Activated naive CD4-positive, alpha-beta T cell treated with anti-CD3 and anti-CD28 coated beads, Interleukin-2, amount 50 U/mL, for 72 hours (primary cell): Measurements from ENCODE around the gene OXA1L. TPM values are rescaled to one million over a fixed set of nuclear protein-coding genes. Genes with fewer than 3 reads are reported as not detected.
"Not testable (repeated sequence)": the region's sequence is repeated elsewhere in the genome, so short reads cannot be mapped to it uniquely, and the experiment has no call there.

ENCODE experiments used
- ATAC-seq, 2 donors: fragments of 150-1000 bp; cut with Tn5 transposase; 2 replicates each; pipeline ENCODE4 v1.10.0; 2021; ENCODE audit warnings: mild to moderate bottlenecking in 2 of 2, moderate library complexity in 2 of 2
- DNase-seq, 2 donors: peaks; one replicate each; pipeline ENCODE4 v3.0.0; 2021 to 2022; ENCODE audit warnings: low spot score in 2 of 2
- H3K27ac Mint-ChIP-seq, 2 donors: one replicate each; pipeline ENCODE4 v1.8.0; 2022; ENCODE audit warnings: mild to moderate bottlenecking in 2 of 2, mixed read lengths in 2 of 2
- H3K36me3 Mint-ChIP-seq, 2 donors: one replicate each; pipeline ENCODE4 v1.8.0; 2022; ENCODE audit warnings: mixed read lengths in 2 of 2
- H3K9me3 Mint-ChIP-seq, 2 donors: one replicate each; pipeline ENCODE4 v1.8.0; 2022; ENCODE audit warnings: mixed read lengths in 2 of 2
- total RNA-seq, 2 donors: library from RNA; stranded (reverse); gene quantifications; one replicate each; pipeline ENCODE4 v1.2.3, GENCODE V29; 2022

The OXA1L gene
- total RNA-seq, 2 donors from 2014 or later, result 176 to 178 TPM

GRCh38 chr14:22781301-22781991, 15.0 kb downstream of the OXA1L start:
- DNase-seq, result no peak
- H3K36me3 Mint-ChIP-seq, result no peaks in the 10 kb centered on the region
- H3K9me3 Mint-ChIP-seq, result no peaks in the 10 kb centered on the region
- peak overlapping the region; percentile 66 to 82 for H3K27ac Mint-ChIP-seq
- no peak for ATAC-seq

- ATAC-seq, result no peak
- H3K36me3 Mint-ChIP-seq, result no peaks in the 10 kb centered on the region
- DNase-seq, result no peak
- no peak overlapping the region for H3K27ac Mint-ChIP-seq
- no peaks in the 10 kb centered on the region for H3K9me3 Mint-ChIP-seq
Observed at GRCh38 chr14:22786685-22787084, 20.2 kb downstream of the OXA1L start.

- Mint-ChIP-seq H3K27ac (no peak overlapping the region), H3K36me3 (no peaks in the 10 kb centered on the region), H3K9me3 (no peaks in the 10 kb centered on the region)
- ATAC-seq (peak in 1 of 2 donors; percentile 29), DNase-seq (no peak)
Observed at GRCh38 chr14:22791301-22791700, 24.8 kb downstream of the OXA1L start.

- no peaks in the 10 kb centered on the region for H3K9me3 Mint-ChIP-seq
- DNase-seq, result no peak
- ATAC-seq, result no peak
- no peak overlapping the region for H3K27ac Mint-ChIP-seq
- H3K36me3 Mint-ChIP-seq, result no peaks in the 10 kb centered on the region
Observed at GRCh38 chr14:22792158-22792557, 25.7 kb downstream of the OXA1L start.

GRCh38 chr14:22793550-22793949, 27.1 kb downstream of the OXA1L start:
- H3K9me3 Mint-ChIP-seq, DNase-seq, H3K36me3 Mint-ChIP-seq, H3K27ac Mint-ChIP-seq, ATAC-seq: not testable (repeated sequence)

GRCh38 chr14:22793976-22794375, 27.5 kb downstream of the OXA1L start:
- Mint-ChIP-seq H3K27ac (no peak overlapping the region), H3K36me3 (no peaks in the 10 kb centered on the region), H3K9me3 (no peaks in the 10 kb centered on the region)
- no peak for ATAC-seq
- DNase-seq, result no peak

GRCh38 chr14:22794551-22794951, 28.1 kb downstream of the OXA1L start:
- ATAC-seq (no peak), DNase-seq (no peak)
- H3K36me3 Mint-ChIP-seq, result no peaks in the 10 kb centered on the region
- H3K27ac Mint-ChIP-seq, result no peak overlapping the region
- no peaks in the 10 kb centered on the region for H3K9me3 Mint-ChIP-seq

GRCh38 chr14:22796087-22796707, 29.7 kb downstream of the OXA1L start:
- no peak for DNase-seq
- ATAC-seq, result no peak
- Mint-ChIP-seq H3K36me3 (no peaks in the 10 kb centered on the region), H3K27ac (peak overlapping the region in 1 of 2 donors; percentile 48), H3K9me3 (no peaks in the 10 kb centered on the region)

GRCh38 chr14:22797017-22797917, 30.8 kb downstream of the OXA1L start:
- Mint-ChIP-seq H3K27ac (peak overlapping the region in 1 of 2 donors; percentile 48), H3K36me3 (no peaks in the 10 kb centered on the region), H3K9me3 (no peaks in the 10 kb centered on the region)
- no peak for DNase-seq
- no peak for ATAC-seq

GRCh38 chr14:22798528-22798927, 32.0 kb downstream of the OXA1L start:
- H3K27ac Mint-ChIP-seq, result no peak overlapping the region
- no peaks in the 10 kb centered on the region for H3K9me3 Mint-ChIP-seq
- DNase-seq, result no peak
- H3K36me3 Mint-ChIP-seq, result no peaks in the 10 kb centered on the region
- ATAC-seq, result no peak

- Mint-ChIP-seq H3K27ac (peak overlapping the region in 1 of 2 donors; percentile 13), H3K36me3 (no peaks in the 10 kb centered on the region), H3K9me3 (no peaks in the 10 kb centered on the region)
- ATAC-seq, result no peak
- DNase-seq, result no peak
Observed at GRCh38 chr14:22800346-22800745, 33.9 kb downstream of the OXA1L start.

GRCh38 chr14:22801716-22802115, 35.2 kb downstream of the OXA1L start:
- DNase-seq (no peak), ATAC-seq (no peak)
- Mint-ChIP-seq H3K27ac (no peak overlapping the region), H3K36me3 (no peaks in the 10 kb centered on the region), H3K9me3 (no peaks in the 10 kb centered on the region)

GRCh38 chr14:22802860-22803686, 36.6 kb downstream of the OXA1L start:
- Mint-ChIP-seq H3K27ac (no peak overlapping the region), H3K36me3 (no peaks in the 10 kb centered on the region), H3K9me3 (no peaks in the 10 kb centered on the region)
- ATAC-seq (no peak), DNase-seq (no peak)

GRCh38 chr14:22803687-22803974, 37.1 kb downstream of the OXA1L start:
- no peaks in the 10 kb centered on the region for H3K9me3 Mint-ChIP-seq
- no peaks in the 10 kb centered on the region for H3K36me3 Mint-ChIP-seq
- DNase-seq (no peak), ATAC-seq (no peak)
- H3K27ac Mint-ChIP-seq, result no peak overlapping the region

GRCh38 chr14:22805235-22805634, 38.7 kb downstream of the OXA1L start:
- not testable (repeated sequence) for ATAC-seq, H3K36me3 Mint-ChIP-seq, H3K9me3 Mint-ChIP-seq, DNase-seq, H3K27ac Mint-ChIP-seq

- ATAC-seq (no peak), DNase-seq (no peak)
- no peaks in the 10 kb centered on the region for H3K36me3 Mint-ChIP-seq
- H3K9me3 Mint-ChIP-seq, result no peaks in the 10 kb centered on the region
- H3K27ac Mint-ChIP-seq, result peak overlapping the region in 1 of 2 donors; percentile 18
Observed at GRCh38 chr14:22807432-22808087, 41.1 kb downstream of the OXA1L start.
